ENCODE measurements around the gene SLC35F1.

DNA sequence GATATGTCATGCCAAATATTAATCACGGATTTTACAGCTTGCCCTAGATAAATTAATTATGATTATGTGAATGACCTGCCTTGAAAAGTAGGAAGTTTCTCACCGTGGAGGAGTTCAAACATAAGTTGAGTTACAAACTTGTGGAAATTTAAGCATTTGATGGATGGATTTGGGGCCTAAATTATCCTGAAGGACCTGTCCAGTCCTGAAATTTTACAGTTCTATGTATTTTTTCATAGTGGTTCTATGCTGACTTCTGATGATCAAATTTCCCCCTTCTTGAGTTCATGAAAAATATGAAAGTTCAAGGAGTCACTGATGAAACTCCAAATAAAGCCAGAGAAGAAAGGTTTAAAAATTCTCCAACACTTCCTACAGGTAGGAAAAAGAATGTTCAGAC is 178.6 kb downstream of the SLC35F1 start:
- TF ChIP-seq SUZ12 (IDR thresholded peaks at IDR 0.05; ENCODE audit: extremely low read depth, insufficient read depth, insufficient read length) (no peak), ZNF274 (IDR thresholded peaks at IDR 0.05; ENCODE audit: low read depth, low read length) (no peak)
